ENCODE results near the gene PRKCE.

Gene PRKCE

GRCh38 chr2:45649462-45649857 lies 2.0 kb upstream of the PRKCE start:
- intact Hi-C loops (cut with DNase I; ENCODE audit: low total_unique reads): loop anchor here (5.0 kb wide), 1 partner anchor 128 kb away; no protein-coding TSS in a partner anchor
- H3K36me3 ChIP-seq: no peaks in the 10 kb centered on the region
- H3K4me3 ChIP-seq: peak overlapping the region; percentile 73 to 90
- peaks cover 4 to 39% (median 13%) of the 10 kb centered on the region in 4 donors for H3K4me1 ChIP-seq
- no peaks in the 10 kb centered on the region for H3K9me3 ChIP-seq
- H3K27ac ChIP-seq: peak overlapping the region; percentile 87 to 100
- DNase-seq: no peak
- H3K27me3 ChIP-seq: no peaks in the 10 kb centered on the region
- no peak for TF ChIP-seq CTCF (IDR thresholded peaks at IDR 0.05)

GRCh38 chr2:45649858-45650811 lies 1.3 kb upstream of the PRKCE start:
- H3K4me3 ChIP-seq: peak overlapping the region; percentile 73 to 90
- DNase-seq: peak; percentile 79 to 92
- TF ChIP-seq CTCF (IDR thresholded peaks at IDR 0.05): no peak
- intact Hi-C loops (cut with DNase I; ENCODE audit: low total_unique reads): loop anchor here (5.0 kb wide), 1 partner anchor 127 kb away; no protein-coding TSS in a partner anchor
- peak overlapping the region; percentile 87 to 100 for H3K27ac ChIP-seq
- H3K4me1 ChIP-seq: peaks cover 4 to 39% (median 14%) of the 10 kb centered on the region in 4 donors
- no peaks in the 10 kb centered on the region for H3K27me3 ChIP-seq
- H3K36me3 ChIP-seq: no peaks in the 10 kb centered on the region
- H3K9me3 ChIP-seq: no peaks in the 10 kb centered on the region

- H3K36me3 ChIP-seq: no peaks in the 10 kb centered on the region
- peak overlapping the region; percentile 87 to 100 for H3K27ac ChIP-seq
- peaks cover 4 to 39% (median 14%) of the 10 kb centered on the region in 4 donors for H3K4me1 ChIP-seq
- TF ChIP-seq CTCF (IDR thresholded peaks at IDR 0.05): peak; percentile 33 to 48
- no peaks in the 10 kb centered on the region for H3K27me3 ChIP-seq
- intact Hi-C loops (cut with DNase I; ENCODE audit: low total_unique reads): no loop called here
- H3K9me3 ChIP-seq: no peaks in the 10 kb centered on the region
- H3K4me3 ChIP-seq: peak overlapping the region; percentile 73 to 90
- DNase-seq: peak; percentile 97 to 98
Measured at GRCh38 chr2:45650851-45651414, 542 bp upstream of the PRKCE start.

- H3K27ac ChIP-seq: peak overlapping the region; percentile 87 to 100
- H3K4me1 ChIP-seq: peaks cover 4 to 39% (median 14%) of the 10 kb centered on the region in 4 donors
Measured at GRCh38 chr2:45652090-45653031, 886 bp downstream of the PRKCE start.

More at GRCh38 chr2:45652090-45653031, 886 bp downstream of the PRKCE start:
- H3K9me3 ChIP-seq: no peaks in the 10 kb centered on the region
- TF ChIP-seq CTCF (IDR thresholded peaks at IDR 0.05): no peak
- H3K4me3 ChIP-seq: peak overlapping the region; percentile 73 to 90
- intact Hi-C loops (cut with DNase I; ENCODE audit: low total_unique reads): no loop called here
- no peaks in the 10 kb centered on the region for H3K36me3 ChIP-seq
- peak; percentile 56 to 78 for DNase-seq
- no peaks in the 10 kb centered on the region for H3K27me3 ChIP-seq
